Measurements from ENCODE around the gene XKR7.

Gene XKR7

GRCh38 chr20:32018269-32019155 is 50.6 kb downstream of the XKR7 start:
- no peak for DNase-seq

GRCh38 chr20:32019156-32019510 is 51.2 kb downstream of the XKR7 start:
- DNase-seq = no peak

GRCh38 chr20:32019563-32020463 is 51.9 kb downstream of the XKR7 start:
- no peak for DNase-seq

DNA sequence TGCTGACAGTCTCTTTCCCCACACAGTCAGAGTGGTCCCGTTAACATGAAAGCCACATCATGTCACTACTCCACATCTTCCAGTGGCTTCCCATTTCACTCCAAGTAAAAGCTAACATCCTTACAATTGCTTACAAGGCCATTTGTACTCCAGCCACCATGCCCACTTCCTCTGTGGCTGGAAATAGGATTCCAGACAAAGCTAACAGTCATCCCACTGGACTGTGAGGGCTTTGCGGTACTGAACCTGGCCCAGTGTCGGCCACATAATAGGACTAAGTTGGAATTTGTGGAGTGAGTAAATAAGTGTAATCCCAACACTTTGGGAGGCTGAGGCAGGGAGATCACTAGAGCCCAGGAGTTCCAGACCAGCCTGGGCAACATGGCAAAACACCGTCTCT is 53.1 kb downstream of the XKR7 start:
- no peak for DNase-seq

- no peak for DNase-seq
These were observed 56.8 kb downstream of the XKR7 start for GRCh38 chr20:32024683-32025295.

DNA sequence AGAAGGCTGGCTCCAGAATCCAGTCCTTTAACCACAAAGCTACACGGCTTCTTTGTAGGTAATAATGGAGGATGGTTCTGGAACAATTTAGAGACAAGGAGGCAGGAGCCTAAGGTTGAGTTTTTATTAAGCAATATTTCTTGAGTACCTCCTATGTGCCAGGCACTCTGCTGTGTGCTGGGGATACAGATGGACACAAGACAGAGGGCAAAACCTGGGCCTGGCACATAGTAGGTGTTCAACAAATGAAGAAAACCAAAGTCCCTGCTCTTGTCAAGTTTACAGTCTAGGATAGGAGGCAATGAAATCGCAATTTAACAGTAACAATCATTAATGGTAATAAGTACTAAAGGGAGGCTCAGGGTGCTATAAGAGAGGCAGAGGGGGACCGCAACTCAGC is 59.7 kb downstream of the XKR7 start:
- DNase-seq = no peak

- no peak for DNase-seq
These were observed 60.9 kb downstream of the XKR7 start for GRCh38 chr20:32028647-32029372.

- DNase-seq = no peak
These were observed 61.6 kb downstream of the XKR7 start for GRCh38 chr20:32029561-32029960.

DNA sequence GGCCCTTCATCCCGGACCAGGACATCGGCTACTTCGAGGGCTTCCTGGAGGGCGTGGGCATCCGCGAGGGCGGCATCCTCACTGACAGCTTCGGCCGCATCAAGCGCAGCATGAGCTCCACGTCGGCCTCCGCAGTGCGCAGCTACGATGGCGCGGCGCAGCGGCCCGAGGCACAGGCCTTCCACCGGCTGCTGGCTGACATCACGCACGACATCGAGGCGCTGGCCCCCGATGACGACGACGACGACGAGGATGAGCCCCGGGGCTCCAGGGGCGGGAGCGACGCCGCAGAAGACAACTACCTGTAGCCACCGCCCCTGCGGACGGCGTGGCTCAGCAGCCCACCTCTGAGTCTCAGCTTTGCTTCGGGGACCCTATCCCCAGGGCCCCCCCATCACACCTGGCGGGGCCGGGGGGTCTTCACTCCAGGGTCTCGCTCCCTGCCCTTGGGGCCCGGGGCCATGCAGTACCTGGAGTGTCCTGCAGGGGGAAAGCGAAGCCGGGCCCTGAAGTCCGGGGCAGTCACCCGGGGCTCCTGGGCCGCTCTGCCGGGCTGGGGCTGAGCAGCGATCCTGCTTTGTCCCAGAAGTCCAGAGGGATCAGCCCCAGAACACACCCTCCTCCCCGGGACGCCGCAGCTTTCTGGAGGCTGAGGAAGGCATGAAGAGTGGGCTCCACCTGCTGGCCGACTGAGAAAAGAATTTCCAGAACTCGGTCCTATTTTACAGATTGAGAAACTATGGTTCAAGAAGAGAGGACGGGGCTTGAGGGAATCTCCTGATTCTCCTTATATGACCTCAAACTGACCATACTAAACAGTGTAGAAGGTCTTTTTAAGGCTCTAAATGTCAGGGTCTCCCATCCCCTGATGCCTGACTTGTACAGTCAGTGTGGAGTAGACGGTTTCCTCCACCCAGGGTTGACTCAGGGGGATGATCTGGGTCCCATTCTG is 63.3 kb downstream of the XKR7 start:
- DNase-seq = peak; percentile 35

GRCh38 chr20:32033316-32033715 is 65.4 kb downstream of the XKR7 start:
- no peak for DNase-seq

- DNase-seq = peak; percentile 28
These were observed 65.8 kb downstream of the XKR7 start for GRCh38 chr20:32033721-32034120.

- peak; percentile 60 for DNase-seq
These were observed 66.9 kb downstream of the XKR7 start for GRCh38 chr20:32034581-32035425.

- DNase-seq = no peak
These were observed 67.5 kb downstream of the XKR7 start for GRCh38 chr20:32035426-32035779.

- no peak for DNase-seq
These were observed 68.3 kb downstream of the XKR7 start for GRCh38 chr20:32036252-32036651.

GRCh38 chr20:32036716-32037485 is 69.0 kb downstream of the XKR7 start:
- DNase-seq = peak; percentile 68

GRCh38 chr20:32037929-32038328 is 70.0 kb downstream of the XKR7 start:
- DNase-seq = peak; percentile 93

GRCh38 chr20:32040142-32040953 is 72.4 kb downstream of the XKR7 start:
- DNase-seq = peak; percentile 93

DNA sequence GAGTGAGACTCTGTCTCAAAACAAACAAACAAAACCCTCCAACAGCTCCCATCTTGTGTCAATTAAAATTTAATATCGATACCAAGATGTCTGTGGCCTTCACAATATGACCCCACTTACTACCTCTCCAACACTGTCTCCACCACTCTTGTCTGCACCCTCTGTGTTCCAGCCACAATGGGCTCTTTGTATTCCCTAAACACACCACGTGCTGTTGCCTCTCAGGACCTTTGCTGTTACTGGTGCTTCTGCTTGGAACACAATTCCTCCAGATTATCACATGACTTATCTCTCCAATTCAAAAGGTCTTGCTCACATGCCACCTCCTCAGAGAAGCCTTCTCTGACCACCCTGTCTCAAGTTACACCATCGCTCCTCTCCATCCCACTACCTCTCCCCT is 78.0 kb downstream of the XKR7 start:
- DNase-seq = no peak

GRCh38 chr20:32050324-32050841 is 82.4 kb downstream of the XKR7 start:
- DNase-seq = no peak
